ENCODE data around the gene SSH3.
A peak's percentile ranks its signal among the peaks of the same experiment; 100 is the strongest.

Gene SSH3

GRCh38 chr11:67311051-67311555 is 7.8 kb downstream of the SSH3 start:
- Histone ChIP-seq H3K27me3 (ENCODE audit: insufficient read depth, poor library complexity, severe bottlenecking) (no peaks in the 10 kb centered on the region), H3K27ac (replicated peaks) (no peak overlapping the region), H3K4me3 (replicated peaks; ENCODE audit: insufficient read depth, low read length) (no peak overlapping the region)
- TF ChIP-seq SPI1 (IDR thresholded peaks at IDR 0.05; ENCODE audit: borderline replicate concordance, low read depth) (no peak), CTCF (IDR thresholded peaks at IDR 0.05; ENCODE audit: insufficient read depth, low read length) (no peak), POLR2AphosphoS5 (IDR thresholded peaks at IDR 0.05; ENCODE audit: low read depth) (no peak), GABPA (IDR thresholded peaks at IDR 0.05; ENCODE audit: low read depth) (no peak), REST (IDR thresholded peaks at IDR 0.05; ENCODE audit: insufficient replicate concordance, low read depth) (no peak)
- DNase-seq (ENCODE audit: low read depth in 1 of 2, low spot score in 1 of 2): no peak

GRCh38 chr11:67311556-67312082 is 8.3 kb downstream of the SSH3 start:
- no peak overlapping the region; the same call in 1 of the 2 replicates for H3K27ac ChIP-seq (replicated peaks)
- TF ChIP-seq POLR2AphosphoS5 (IDR thresholded peaks at IDR 0.05; ENCODE audit: low read depth) (no peak), SPI1 (IDR thresholded peaks at IDR 0.05; ENCODE audit: borderline replicate concordance, low read depth) (no peak), GABPA (IDR thresholded peaks at IDR 0.05; ENCODE audit: low read depth) (no peak), CTCF (IDR thresholded peaks at IDR 0.05; ENCODE audit: insufficient read depth, low read length) (no peak), REST (IDR thresholded peaks at IDR 0.05; ENCODE audit: insufficient replicate concordance, low read depth) (no peak)
- DNase-seq (ENCODE audit: low read depth in 1 of 2, low spot score in 1 of 2): no peak
- no peaks in the 10 kb centered on the region for H3K27me3 ChIP-seq (ENCODE audit: insufficient read depth, poor library complexity, severe bottlenecking)
- H3K4me3 ChIP-seq (replicated peaks; ENCODE audit: insufficient read depth, low read length): no peak overlapping the region

GRCh38 chr11:67312187-67313021 is 9.1 kb downstream of the SSH3 start:
- H3K27ac ChIP-seq (replicated peaks): peak overlapping the region; percentile 18

More at GRCh38 chr11:67312187-67313021, 9.1 kb downstream of the SSH3 start:
- no peak for TF ChIP-seq GABPA (IDR thresholded peaks at IDR 0.05; ENCODE audit: low read depth)
- peak; percentile 63; the same call in 1 of the 2 replicates for TF ChIP-seq POLR2AphosphoS5 (IDR thresholded peaks at IDR 0.05; ENCODE audit: low read depth)
- TF ChIP-seq CTCF (IDR thresholded peaks at IDR 0.05; ENCODE audit: insufficient read depth, low read length): no peak
- no peak for TF ChIP-seq REST (IDR thresholded peaks at IDR 0.05; ENCODE audit: insufficient replicate concordance, low read depth)
- TF ChIP-seq SPI1 (IDR thresholded peaks at IDR 0.05; ENCODE audit: borderline replicate concordance, low read depth): peak; percentile 93
- peak; percentile 82 to 86 for DNase-seq (ENCODE audit: low read depth in 1 of 2, low spot score in 1 of 2)
- H3K27me3 ChIP-seq (ENCODE audit: insufficient read depth, poor library complexity, severe bottlenecking): no peaks in the 10 kb centered on the region
- no peak overlapping the region for H3K4me3 ChIP-seq (replicated peaks; ENCODE audit: insufficient read depth, low read length)

Measured in HL-60 (cell line).